GM12801 (cell line): ENCODE results near the gene UBA5.

Experiments used
- TF ChIP-seq, protein P1 (sequence below): IDR thresholded peaks from one replicate; pipeline ENCODE4 v1.5.1; 2011; ENCODE audit warnings: control low read depth; ENCODE audit not compliant: insufficient read length; ENCODE audit errors: extremely low read depth

UBA5 gene

DNA sequence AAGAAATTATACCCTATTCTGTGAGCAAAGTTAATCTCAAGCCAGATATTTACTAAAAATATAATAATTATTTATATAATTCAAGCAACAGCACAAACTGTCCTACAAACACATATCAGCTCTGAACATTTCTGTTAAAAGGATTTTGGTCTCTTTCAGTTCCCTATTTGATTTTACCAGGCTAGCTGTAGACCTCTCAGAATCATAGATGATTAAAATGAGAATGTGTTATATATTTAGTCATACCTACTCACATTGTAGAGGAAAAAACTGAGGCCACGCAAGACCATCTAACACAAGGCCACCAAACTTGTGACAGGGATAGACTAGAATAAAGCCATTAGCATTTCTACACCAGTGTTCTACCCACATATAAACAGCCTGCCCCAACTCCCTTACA is 34.5 kb upstream of the UBA5 start:
- TF ChIP-seq, protein P1, sequence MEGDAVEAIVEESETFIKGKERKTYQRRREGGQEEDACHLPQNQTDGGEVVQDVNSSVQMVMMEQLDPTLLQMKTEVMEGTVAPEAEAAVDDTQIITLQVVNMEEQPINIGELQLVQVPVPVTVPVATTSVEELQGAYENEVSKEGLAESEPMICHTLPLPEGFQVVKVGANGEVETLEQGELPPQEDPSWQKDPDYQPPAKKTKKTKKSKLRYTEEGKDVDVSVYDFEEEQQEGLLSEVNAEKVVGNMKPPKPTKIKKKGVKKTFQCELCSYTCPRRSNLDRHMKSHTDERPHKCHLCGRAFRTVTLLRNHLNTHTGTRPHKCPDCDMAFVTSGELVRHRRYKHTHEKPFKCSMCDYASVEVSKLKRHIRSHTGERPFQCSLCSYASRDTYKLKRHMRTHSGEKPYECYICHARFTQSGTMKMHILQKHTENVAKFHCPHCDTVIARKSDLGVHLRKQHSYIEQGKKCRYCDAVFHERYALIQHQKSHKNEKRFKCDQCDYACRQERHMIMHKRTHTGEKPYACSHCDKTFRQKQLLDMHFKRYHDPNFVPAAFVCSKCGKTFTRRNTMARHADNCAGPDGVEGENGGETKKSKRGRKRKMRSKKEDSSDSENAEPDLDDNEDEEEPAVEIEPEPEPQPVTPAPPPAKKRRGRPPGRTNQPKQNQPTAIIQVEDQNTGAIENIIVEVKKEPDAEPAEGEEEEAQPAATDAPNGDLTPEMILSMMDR: no peak

DNA sequence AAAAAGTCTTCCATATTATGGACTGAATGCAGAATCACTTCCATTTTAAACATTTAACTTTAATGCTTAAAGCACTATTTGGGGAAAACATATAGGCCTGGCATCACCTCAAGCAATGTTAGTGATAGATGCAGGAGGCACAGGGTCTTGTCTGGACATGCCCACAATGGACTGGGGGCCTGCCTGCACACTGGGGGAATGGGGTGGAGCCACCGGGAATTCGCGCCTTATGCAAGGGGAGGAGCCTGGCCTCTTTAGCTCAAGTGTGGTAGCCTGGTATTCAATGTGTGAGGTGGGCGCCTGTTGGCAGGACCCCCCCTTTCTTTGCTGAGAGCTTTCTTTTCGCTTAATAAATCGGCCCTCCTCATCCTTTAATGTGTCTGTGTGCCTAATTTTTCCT is 33.2 kb upstream of the UBA5 start:
- TF ChIP-seq, protein P1: no peak

DNA sequence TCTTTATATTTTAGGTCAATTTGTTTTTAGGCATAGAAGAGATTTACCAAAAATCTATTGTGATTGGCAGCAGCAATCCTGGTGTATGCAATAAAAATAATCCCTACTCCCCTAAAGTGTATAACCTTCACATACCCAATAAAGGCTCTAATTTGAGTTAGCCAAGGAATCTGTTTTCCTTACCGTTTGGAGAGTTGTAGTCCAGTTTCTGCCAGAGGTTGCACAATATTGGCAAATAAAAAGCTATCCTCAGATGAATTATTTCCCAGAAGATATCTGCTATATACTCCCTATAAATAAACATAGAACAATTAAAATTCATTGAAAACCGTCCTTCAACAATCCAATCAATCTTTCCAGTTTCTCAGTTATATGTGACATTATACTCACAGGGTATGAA is 32.0 kb upstream of the UBA5 start:
- TF ChIP-seq, protein P1: no peak

DNA sequence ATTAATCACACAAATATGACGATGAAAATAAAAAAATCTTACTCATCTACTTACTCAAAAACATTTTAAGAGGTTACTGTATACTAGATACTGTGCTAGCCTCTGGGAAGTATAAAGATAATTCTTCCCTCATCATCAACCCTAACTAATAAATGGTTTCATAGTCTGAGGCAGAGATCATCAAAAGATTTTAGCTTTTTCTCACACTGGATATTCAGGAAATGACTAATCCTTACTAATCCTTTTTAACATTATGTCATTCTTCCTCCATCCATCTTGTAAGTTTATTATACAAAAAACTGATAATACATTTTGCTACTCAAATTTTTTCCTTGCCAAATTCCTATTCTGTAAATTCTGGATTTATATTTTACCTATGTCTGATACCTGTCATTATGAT is 30.2 kb upstream of the UBA5 start:
- TF ChIP-seq, protein P1: no peak

DNA sequence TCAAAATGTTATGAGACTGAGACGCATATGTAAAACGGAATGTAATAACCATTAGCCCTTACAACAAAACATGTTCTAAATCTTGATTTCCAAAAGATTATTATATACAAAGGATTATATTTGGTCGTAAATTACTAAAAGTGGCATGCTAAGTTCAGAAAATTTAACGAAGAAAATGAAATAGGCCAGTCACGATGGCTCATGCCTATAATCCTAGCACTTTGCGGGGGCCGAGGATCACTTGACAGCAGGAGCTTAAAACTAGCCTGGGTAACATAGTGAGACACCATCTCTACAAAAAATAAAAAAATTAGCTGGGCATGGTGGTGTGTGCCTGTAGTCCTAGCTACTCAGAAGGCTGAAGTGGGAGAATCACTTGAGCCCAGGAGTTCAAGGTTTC is 29.5 kb upstream of the UBA5 start:
- TF ChIP-seq, protein P1: no peak

DNA sequence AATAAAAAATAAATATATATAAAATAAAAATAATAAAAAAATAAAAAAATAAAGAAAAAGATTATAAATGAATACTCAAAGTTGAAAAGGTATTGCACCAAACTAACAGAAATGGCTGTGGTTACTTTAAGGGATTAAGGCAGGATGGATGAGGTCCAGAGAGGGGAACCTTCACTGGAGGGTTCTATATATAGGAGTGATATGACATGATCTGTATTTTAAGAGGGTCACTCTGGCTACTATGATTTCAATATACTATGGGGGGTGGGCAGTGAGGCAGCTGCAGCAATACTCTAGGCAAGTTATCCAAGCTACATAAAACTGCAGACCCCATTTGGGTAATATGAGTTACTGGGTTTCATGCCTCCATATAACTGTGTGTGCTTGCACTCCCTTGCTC is 25.1 kb upstream of the UBA5 start:
- TF ChIP-seq, protein P1: no peak

DNA sequence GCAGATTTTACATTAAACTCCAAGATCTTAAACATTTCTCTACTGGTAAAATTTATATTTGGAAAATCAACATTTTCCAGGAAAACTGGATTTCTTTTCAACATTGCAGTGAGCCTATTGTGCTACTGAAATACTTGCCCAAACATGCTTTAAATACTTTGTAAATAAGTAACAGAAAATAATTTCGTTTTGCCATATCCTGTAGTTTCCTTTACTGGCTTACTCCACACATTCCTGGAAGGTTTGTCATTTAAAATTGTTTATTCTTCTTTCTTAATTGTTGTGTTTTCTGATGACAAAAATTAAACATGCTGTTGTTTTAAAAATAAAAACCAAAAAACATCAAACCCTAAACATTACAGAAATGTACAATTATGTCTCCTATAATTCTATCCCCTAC is 22.5 kb upstream of the UBA5 start:
- TF ChIP-seq, protein P1: no peak

DNA sequence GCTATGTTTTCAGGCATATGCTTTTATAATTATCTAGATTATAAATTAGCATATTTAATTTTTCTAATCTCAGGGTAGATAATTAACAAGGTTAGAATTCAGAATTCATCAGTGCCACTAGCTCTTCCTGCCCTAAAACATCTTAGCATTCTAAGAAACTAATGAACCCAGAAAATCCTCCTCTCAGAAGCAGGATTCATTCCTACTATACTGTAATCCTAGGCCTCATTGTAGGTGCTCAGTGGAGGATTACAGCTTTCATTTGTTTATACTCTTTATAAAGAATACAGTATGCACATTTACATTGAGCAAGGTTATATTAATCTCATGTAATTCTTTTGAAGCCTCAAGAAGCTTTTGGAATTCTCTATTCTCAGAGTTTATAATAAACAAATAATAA is 21.4 kb upstream of the UBA5 start:
- TF ChIP-seq, protein P1: no peak
